RWPE2 (cell line): ENCODE results near the gene TTYH2.
A peak's percentile ranks its signal among the peaks of the same experiment; 100 is the strongest.

Experiments
- ATAC-seq: fragments of 200-7000 bp; cut with Tn5 transposase; 3 replicates; pipeline ENCODE4 v1.9.1; 2021; ENCODE audit warnings: low read depth
- DNase-seq: peaks from one replicate; pipeline ENCODE4 v3.0.0-alpha.2; 2020; ENCODE audit warnings: low spot score
- H3K27ac ChIP-seq: fragments of 450-650 bp; 2 replicates; pipeline ENCODE4 v1.5.1; 2017; ENCODE audit warnings: mild to moderate bottlenecking; ENCODE audit not compliant: poor library complexity, severe bottlenecking
- H3K27me3 ChIP-seq: fragments of 250-450 bp; sonication (Bioruptor Pico); 2 replicates; pipeline ENCODE4 v1.5.1; 2021; ENCODE audit warnings: mild to moderate bottlenecking, moderate library complexity; ENCODE audit not compliant: insufficient read depth, poor library complexity, severe bottlenecking
- H3K36me3 ChIP-seq: fragments of 250-450 bp; sonication (Bioruptor Pico); 2 replicates; pipeline ENCODE4 v1.5.1; 2020; ENCODE audit warnings: low read depth, mild to moderate bottlenecking, moderate library complexity
- H3K4me1 ChIP-seq: fragments of 250-450 bp; sonication (Bioruptor Pico); 2 replicates; pipeline ENCODE4 v1.5.1; 2021; ENCODE audit warnings: mild to moderate bottlenecking, moderate library complexity; ENCODE audit not compliant: insufficient read depth, poor library complexity, severe bottlenecking
- H3K4me3 ChIP-seq: fragments of 250-450 bp; sonication (Bioruptor Pico); 2 replicates; pipeline ENCODE4 v1.5.1; 2021; ENCODE audit warnings: mild to moderate bottlenecking, moderate library complexity; ENCODE audit not compliant: severe bottlenecking
- H3K9me3 ChIP-seq: fragments of 250-450 bp; sonication (Bioruptor Pico); 2 replicates; pipeline ENCODE4 v1.5.1; 2021; ENCODE audit warnings: mild to moderate bottlenecking, moderate library complexity; ENCODE audit not compliant: severe bottlenecking
- CTCF ChIP-seq: fragments of 450-650 bp; IDR thresholded peaks from one replicate; pipeline ENCODE4 v1.5.1; 2017; ENCODE audit warnings: mild to moderate bottlenecking, moderate library complexity; ENCODE audit not compliant: poor library complexity, severe bottlenecking

TTYH2 gene

DNA sequence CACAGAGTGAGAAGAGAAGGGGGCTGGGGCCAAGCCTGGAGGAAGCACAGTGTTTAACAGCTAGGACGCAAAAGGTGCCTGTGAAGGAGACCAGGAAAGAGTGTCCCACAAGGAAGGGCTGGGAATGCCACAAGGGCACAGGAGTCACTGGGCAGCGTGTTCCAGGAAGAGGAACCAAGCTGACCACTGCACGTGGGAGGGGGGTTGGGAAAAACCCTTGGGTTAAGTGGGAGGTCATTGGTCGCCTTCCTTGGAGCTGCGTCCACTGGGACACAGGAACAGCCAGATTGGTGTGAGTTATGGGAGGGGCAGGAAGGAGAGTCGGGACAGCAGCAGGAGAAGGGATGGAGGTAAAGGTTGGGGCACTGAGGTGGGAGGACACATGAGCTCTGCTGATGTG is 12.9 kb downstream of the TTYH2 start:
- ATAC-seq = no peak
- no peaks in the 10 kb centered on the region for H3K9me3 ChIP-seq
- H3K27ac ChIP-seq = no peak overlapping the region
- no peak for TF ChIP-seq CTCF
- no peak for DNase-seq
- no peak overlapping the region for H3K4me3 ChIP-seq
- H3K4me1 ChIP-seq = no peaks in the 10 kb centered on the region
- H3K27me3 ChIP-seq = no peaks in the 10 kb centered on the region
- no peaks in the 10 kb centered on the region for H3K36me3 ChIP-seq

DNA sequence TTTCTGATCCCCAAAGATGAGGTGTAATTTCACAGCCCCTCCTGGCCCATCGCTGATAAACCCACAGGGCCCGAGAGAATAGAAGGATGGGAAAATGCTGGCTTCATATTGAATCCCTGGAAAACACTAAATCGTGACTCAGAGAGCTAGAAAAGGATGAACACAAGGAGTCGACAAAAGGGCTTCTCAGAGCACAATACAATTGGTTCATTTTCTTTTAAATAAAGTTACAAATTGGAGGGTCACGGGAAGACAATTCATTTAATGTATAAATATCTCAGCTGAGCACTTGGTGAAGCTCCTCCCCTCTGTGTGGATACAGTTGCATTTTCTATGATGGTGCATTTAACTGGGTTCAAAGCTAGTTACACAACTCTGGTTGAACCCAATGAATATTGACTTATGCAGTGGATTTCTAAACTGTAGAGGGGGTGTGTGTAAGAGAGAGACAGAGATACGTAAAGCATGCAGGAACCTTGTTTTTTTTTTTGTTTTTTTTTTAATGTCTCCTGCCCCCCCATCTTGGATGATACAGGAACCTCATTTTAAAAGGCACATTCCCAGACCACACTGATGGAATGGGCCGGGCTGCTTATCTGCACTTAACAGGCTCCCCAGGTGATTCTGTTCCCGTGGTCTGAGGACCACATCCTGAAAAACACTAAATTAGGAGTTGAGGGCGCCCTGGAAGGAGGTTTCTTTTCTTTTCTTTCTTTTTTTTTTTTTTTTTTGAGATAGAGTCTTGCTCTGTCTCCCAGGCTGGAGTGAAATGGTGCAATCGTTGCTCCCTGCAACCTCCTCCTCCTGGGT is 14.1 kb downstream of the TTYH2 start:
- ATAC-seq (no peak), DNase-seq (no peak)
- no peaks in the 10 kb centered on the region for H3K9me3 ChIP-seq
- H3K4me1 ChIP-seq = no peaks in the 10 kb centered on the region
- H3K27ac ChIP-seq = no peak overlapping the region
- no peak overlapping the region for H3K4me3 ChIP-seq
- no peaks in the 10 kb centered on the region for H3K36me3 ChIP-seq
- TF ChIP-seq CTCF = no peak
- no peaks in the 10 kb centered on the region for H3K27me3 ChIP-seq

DNA sequence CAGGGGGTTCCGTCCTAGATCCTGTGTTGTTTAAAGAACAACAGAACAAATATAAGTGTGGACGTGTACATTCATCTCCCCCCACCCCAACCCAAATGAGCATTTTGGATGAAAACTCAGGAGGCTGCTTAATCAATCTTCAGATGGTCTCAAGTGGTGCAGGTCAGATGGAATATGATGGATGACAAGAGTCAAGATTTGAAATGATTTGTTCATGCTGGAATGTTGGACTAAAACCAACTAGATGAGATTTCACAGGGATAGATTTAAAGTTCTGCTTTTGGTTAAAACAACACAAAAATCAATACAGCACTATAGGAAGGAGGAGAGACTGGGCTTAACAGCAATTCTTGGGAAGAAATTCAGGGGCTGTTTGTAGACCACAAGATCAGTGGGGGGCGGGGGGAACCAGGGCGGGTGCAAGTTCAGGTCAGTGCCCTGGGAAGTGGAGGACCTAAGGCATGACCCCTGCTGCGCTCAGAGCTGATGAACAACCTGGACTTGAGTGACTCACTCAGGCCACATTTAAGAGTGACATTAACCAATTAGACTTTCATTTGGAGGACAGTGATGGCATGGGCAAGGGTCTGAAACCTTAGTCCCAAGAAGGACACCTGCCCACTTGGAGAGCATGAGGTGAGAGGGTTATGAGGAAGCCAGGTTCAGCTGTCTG is 15.1 kb downstream of the TTYH2 start:
- Histone ChIP-seq H3K4me1 (no peaks in the 10 kb centered on the region), H3K27me3 (no peaks in the 10 kb centered on the region), H3K4me3 (no peak overlapping the region), H3K36me3 (no peaks in the 10 kb centered on the region), H3K9me3 (no peaks in the 10 kb centered on the region), H3K27ac (no peak overlapping the region)
- TF ChIP-seq CTCF = no peak
- ATAC-seq = no peak
- DNase-seq = no peak

GRCh38 chr17:74230896-74231295 is 17.5 kb downstream of the TTYH2 start:
- Histone ChIP-seq H3K27ac (no peak overlapping the region), H3K27me3 (no peaks in the 10 kb centered on the region), H3K4me3 (no peak overlapping the region), H3K4me1 (no peaks in the 10 kb centered on the region), H3K9me3 (no peaks in the 10 kb centered on the region), H3K36me3 (no peaks in the 10 kb centered on the region)
- DNase-seq (peak; percentile 40), ATAC-seq (no peak)
- TF ChIP-seq CTCF = no peak
